Naive thymus-derived CD8-positive, alpha-beta T cell (primary cell): Measurements from ENCODE around the gene BMPR1B. TPM values are rescaled to one million over a fixed set of nuclear protein-coding genes. Genes with fewer than 3 reads are reported as not detected.
A peak's percentile ranks its signal among the peaks of the same experiment; 100 is the strongest.

Experiments
- ATAC-seq, 2 donors: fragments of 150-1000 bp; cut with Tn5 transposase in 1 of 2; sonication (Bioruptor Pico), chemical (Tn5 transposase) in 1 of 2; 1 replicate in 1 of 2; 2 replicates in 1 of 2; pipeline ENCODE4 v1.10.0; 2021; ENCODE audit warnings: mild to moderate bottlenecking in 2 of 2, moderate library complexity in 2 of 2
- POLR2A ChIA-PET: fragments of 350-600 bp; sonication (Branson Sonifier 250); formaldehyde crosslinking; loops from one replicate; lab custom pipeline; 2021; ENCODE audit warnings: antibody characterized with exemption; lab: Charles Lee
- DNase-seq, 10 donors: peaks; one replicate each; pipeline versions ENCODE4 v3.0.0 to v3.0.0-alpha.2; 2020 to 2022
- H3K27ac Mint-ChIP-seq, 10 donors: one replicate each; pipeline ENCODE4 v1.8.0; 2020 to 2022; ENCODE audit warnings: mild to moderate bottlenecking in 10 of 10, mixed read lengths in 10 of 10, moderate library complexity in 4 of 10, inconsistent platforms in 1 of 10
- H3K27me3 Mint-ChIP-seq, 5 donors: one replicate each; pipeline ENCODE4 v1.8.0; 2021 to 2022; ENCODE audit warnings: mixed read lengths in 5 of 5
- H3K36me3 Mint-ChIP-seq, 3 donors: one replicate each; pipeline ENCODE4 v1.8.0; 2020 to 2022; ENCODE audit warnings: mixed read lengths in 3 of 3, mild to moderate bottlenecking in 2 of 3, inconsistent platforms in 1 of 3
- H3K4me1 Mint-ChIP-seq, 4 donors: one replicate each; pipeline ENCODE4 v1.8.0; 2021 to 2022; ENCODE audit warnings: mixed read lengths in 4 of 4
- H3K4me3 Mint-ChIP-seq, 10 donors: one replicate each; pipeline ENCODE4 v1.8.0; 2020 to 2022; ENCODE audit warnings: mild to moderate bottlenecking in 10 of 10, mixed read lengths in 10 of 10, moderate library complexity in 6 of 10, inconsistent platforms in 1 of 10
- H3K9me3 Mint-ChIP-seq, 9 donors: one replicate each; pipeline ENCODE4 v1.8.0; 2020 to 2022; ENCODE audit warnings: mixed read lengths in 9 of 9, mild to moderate bottlenecking in 3 of 9, inconsistent platforms in 1 of 9, moderate library complexity in 1 of 9
- polyA plus RNA-seq, 3 donors: library from polyadenylated mRNA; unstranded; fragments of 300-500 nt; fragmentation: Illumina TruSeq; gene quantifications; one replicate each; pipeline ENCODE4 v1.2.3, GENCODE V29; 2021
- total RNA-seq, 8 experiments: library from RNA in 2 of 8; stranded (reverse) in 2 of 8; gene quantifications; one replicate each; pipeline ENCODE4 v1.2.3 and lab custom pipeline; 2021 to 2026

Gene BMPR1B
- total and polyA plus RNA-seq, 5 experiments from 2014 or later = not detected

DNA sequence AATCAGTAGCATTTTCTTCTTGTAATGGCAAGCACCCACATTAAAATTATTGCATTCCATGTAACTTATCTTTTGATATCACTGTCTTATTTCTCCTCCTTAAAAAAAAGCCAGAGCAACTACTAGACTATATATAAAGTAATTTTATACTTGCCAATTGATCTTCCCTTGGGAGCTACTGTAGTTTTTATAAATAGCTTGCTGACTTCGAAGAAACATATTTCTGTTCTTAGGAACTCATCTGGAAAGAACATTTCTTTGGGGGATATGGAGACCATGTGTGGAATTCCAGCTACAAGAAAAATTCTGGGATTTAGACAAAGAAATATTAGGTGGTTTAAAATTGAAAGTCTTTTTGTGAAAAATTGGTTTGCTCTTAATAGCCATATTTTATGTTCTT lies 94.9 kb downstream of the BMPR1B start:
- H3K27ac Mint-ChIP-seq = no peak overlapping the region
- no peaks in the 10 kb centered on the region for H3K4me1 Mint-ChIP-seq
- H3K27me3 Mint-ChIP-seq = peaks cover 0 to 4% (median 0%) of the 10 kb centered on the region in 5 donors
- POLR2A ChIA-PET = no interaction called here
- no peaks in the 10 kb centered on the region for H3K36me3 Mint-ChIP-seq
- no peak overlapping the region for H3K4me3 Mint-ChIP-seq
- no peak for DNase-seq
- no peaks in the 10 kb centered on the region for H3K9me3 Mint-ChIP-seq
- no peak for ATAC-seq

DNA sequence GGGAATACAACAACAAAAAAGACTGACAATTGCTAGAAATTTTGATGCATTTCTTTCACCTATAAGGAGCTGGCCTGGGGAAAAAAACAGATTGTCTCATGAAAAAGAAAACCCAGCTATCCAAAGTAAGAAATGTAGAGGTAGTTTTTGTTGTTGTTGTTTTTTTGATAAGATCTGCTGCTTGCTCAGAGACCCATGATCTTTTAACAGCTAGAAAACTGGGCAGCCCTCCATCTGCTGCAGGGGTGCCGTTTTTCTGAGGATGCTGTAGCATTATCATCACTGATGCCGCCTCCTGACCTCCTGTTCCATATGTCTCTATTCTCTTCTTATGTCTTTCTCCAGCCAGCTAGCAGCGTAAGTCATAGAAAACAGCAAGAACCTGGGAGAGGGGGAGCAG lies 98.3 kb downstream of the BMPR1B start:
- Mint-ChIP-seq H3K9me3 (no peaks in the 10 kb centered on the region), H3K27me3 (no peaks in the 10 kb centered on the region), H3K4me1 (no peaks in the 10 kb centered on the region), H3K36me3 (no peaks in the 10 kb centered on the region), H3K27ac (no peak overlapping the region), H3K4me3 (no peak overlapping the region)
- ATAC-seq = no peak
- no peak for DNase-seq
- POLR2A ChIA-PET = no interaction called here

DNA sequence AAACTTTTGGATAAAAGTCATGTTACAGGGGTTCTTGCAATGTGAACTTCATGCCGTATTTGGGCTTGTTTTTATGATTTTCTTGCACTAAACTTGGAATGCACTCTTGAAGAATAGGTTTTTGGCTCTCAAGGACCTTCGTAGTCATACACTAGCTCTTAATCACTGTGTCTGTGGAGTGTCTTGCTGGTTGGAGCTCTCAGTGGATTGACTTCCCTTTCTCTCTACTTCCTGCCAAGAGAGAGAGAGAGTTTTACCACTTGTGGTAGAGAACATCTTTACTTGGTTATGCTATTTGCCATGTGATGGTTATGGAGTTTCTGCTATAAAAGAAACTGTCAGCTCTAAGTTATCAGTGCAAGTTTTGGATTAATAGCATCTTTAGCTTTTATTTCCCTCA lies 112.4 kb downstream of the BMPR1B start:
- no peak for ATAC-seq
- POLR2A ChIA-PET = no interaction called here
- Mint-ChIP-seq H3K27ac (no peak overlapping the region), H3K4me3 (no peak overlapping the region), H3K9me3 (no peaks in the 10 kb centered on the region), H3K4me1 (no peaks in the 10 kb centered on the region), H3K36me3 (no peaks in the 10 kb centered on the region), H3K27me3 (no peaks in the 10 kb centered on the region)
- no peak for DNase-seq

DNA sequence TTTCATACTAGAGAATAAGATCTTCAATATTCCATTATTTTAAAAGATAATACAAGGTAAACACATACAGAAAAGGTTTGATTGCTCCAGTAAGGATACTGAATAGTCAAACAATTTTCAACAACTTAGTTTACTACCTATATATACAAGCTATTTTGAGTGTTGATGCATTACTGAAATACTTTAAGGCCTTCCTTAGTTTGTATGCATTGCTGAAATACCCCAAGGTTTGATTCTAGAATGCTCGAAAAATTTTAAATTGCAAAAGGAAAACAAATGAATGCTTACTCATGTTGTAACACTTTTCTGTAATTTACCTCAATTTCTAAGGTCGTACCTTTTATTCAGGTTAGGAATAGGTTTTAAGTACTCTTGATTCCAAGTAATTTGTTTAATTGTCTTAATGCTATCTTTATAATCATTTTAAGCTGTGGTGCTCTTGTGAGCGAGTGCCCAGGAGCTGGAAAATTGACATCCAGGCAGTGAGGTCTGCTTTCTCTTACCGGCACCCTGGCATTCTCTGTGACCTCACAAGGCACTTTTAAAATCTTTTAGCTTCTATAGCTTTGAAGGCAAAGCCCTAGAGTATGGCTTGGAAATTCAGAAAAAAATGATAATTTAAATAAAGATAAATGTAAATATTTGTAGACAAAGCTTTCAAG lies 114.0 kb downstream of the BMPR1B start:
- no peaks in the 10 kb centered on the region for H3K9me3 Mint-ChIP-seq
- H3K36me3 Mint-ChIP-seq = no peaks in the 10 kb centered on the region
- ATAC-seq (no peak), DNase-seq (no peak)
- H3K27ac Mint-ChIP-seq = no peak overlapping the region
- no peaks in the 10 kb centered on the region for H3K4me1 Mint-ChIP-seq
- no peaks in the 10 kb centered on the region for H3K27me3 Mint-ChIP-seq
- POLR2A ChIA-PET = no interaction called here
- H3K4me3 Mint-ChIP-seq = no peak overlapping the region

DNA sequence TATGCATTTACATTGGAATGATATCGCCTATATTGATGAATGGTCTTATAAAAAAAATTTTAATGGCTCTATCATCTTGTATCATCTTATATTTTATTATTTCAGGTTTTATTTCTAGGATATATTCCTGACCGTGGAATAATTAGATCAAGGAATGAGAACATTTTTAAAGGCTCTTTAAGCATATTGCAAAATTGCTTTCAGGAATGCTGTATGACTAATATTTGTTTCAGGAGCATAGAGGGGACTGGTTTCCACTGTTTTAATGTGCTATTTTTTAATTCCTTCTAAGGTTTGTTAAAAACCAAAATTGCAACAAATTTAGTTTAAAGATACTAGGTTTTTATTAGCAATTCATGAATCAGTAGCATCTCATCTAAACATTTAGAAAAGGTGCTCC lies 120.2 kb downstream of the BMPR1B start:
- Mint-ChIP-seq H3K9me3 (no peaks in the 10 kb centered on the region), H3K4me3 (no peak overlapping the region), H3K4me1 (no peaks in the 10 kb centered on the region), H3K36me3 (no peaks in the 10 kb centered on the region), H3K27ac (no peak overlapping the region), H3K27me3 (no peaks in the 10 kb centered on the region)
- DNase-seq (no peak), ATAC-seq (no peak)
- POLR2A ChIA-PET = no interaction called here

DNA sequence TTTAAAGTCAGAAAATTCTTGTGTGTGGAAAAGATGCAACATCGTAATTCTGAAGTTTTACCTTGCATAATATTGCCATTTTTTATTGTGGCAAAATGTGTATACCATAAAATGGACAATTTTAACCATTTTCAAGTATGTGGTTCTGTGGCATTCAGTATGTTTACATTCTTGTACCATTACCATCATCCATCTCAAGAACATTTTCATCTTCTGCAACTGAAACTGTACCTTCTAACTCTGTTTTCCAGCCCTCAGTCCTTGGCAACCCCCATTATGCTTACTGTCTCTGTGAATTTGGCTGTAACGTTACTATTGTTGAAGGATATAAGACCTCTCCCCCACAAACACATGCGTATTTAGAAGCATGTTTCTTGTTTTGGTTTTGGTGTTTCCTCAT lies 123.2 kb downstream of the BMPR1B start:
- no peak overlapping the region for H3K27ac Mint-ChIP-seq
- no peak overlapping the region for H3K4me3 Mint-ChIP-seq
- H3K36me3 Mint-ChIP-seq = no peaks in the 10 kb centered on the region
- DNase-seq (no peak), ATAC-seq (no peak)
- peaks cover 0 to 2% (median 0%) of the 10 kb centered on the region in 5 donors for H3K27me3 Mint-ChIP-seq
- POLR2A ChIA-PET = no interaction called here
- no peaks in the 10 kb centered on the region for H3K9me3 Mint-ChIP-seq
- no peaks in the 10 kb centered on the region for H3K4me1 Mint-ChIP-seq

DNA sequence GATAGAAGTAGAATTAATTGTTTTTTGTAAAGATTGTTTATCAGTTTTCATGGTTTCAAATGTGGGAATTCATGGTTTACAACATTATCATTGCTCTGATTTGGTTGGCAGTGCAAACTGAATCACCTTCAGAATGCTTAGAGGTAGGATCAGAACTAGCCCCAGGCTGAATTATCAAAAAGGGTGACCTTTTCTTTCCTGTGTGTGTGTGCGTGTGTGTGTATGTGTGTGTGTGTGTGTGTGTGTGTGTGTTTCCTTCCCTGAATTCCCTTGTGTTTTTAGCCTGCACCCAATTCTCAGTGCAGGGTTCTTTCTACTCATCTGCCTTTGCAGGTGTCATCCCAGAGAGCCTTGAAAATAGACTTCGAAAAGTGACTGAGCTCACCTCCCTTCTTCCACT lies 125.0 kb downstream of the BMPR1B start:
- POLR2A ChIA-PET = interaction anchor here (0.7 kb wide), 1 partner anchor 39 kb away, joined by 5 read pairs; no protein-coding TSS in a partner anchor
- ATAC-seq (no peak), DNase-seq (no peak)
- no peak overlapping the region for H3K27ac Mint-ChIP-seq
- H3K4me1 Mint-ChIP-seq = no peaks in the 10 kb centered on the region
- peaks cover 0 to 3% (median 0%) of the 10 kb centered on the region in 9 donors for H3K9me3 Mint-ChIP-seq
- H3K36me3 Mint-ChIP-seq = no peaks in the 10 kb centered on the region
- H3K4me3 Mint-ChIP-seq = no peak overlapping the region
- peaks cover 0 to 10% (median 2%) of the 10 kb centered on the region in 5 donors for H3K27me3 Mint-ChIP-seq

DNA sequence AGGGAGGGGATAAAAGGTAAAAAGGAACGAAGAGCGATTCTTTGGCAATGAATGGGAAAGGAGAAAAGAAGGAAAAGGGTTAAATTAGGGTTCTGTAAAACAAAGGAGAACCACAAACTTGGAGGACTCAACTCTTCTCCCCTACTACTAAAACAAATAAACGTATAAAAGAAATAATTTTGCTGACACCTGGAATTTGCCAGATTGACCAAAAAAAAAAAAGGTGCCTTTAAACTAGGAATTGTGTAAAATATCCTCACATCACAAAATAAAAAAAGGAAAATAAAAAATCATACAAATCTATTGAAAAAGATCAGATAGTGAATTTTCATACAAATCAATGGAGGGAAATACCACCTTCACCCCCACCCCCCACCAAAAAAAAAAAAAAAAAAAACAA lies 129.3 kb downstream of the BMPR1B start:
- POLR2A ChIA-PET = no interaction called here
- Mint-ChIP-seq H3K9me3 (peaks cover 0 to 11% (median 2%) of the 10 kb centered on the region in 9 donors), H3K36me3 (no peaks in the 10 kb centered on the region), H3K27me3 (peaks cover 0 to 10% (median 2%) of the 10 kb centered on the region in 5 donors), H3K4me1 (no peaks in the 10 kb centered on the region), H3K4me3 (no peak overlapping the region), H3K27ac (no peak overlapping the region)
- DNase-seq = no peak
- ATAC-seq = no peak

DNA sequence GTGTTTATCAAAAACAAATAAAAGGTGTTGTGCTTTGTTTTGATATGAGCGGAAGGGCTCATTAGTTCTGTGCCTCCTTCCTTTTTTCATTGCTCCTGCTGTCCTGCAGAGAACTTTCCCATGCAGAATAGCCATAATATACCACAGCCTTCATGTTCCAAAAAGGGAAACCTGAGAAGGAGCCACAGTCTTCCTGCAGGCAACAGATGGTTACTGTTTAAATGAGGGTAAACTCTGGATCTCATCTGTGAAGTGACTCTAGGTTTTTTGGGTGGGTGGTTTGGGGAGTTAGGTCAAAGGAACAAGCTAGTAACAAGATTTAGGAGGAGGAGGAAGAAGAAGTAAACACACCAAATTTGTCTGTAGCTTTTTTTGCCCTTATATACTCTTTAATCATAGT lies 131.8 kb downstream of the BMPR1B start:
- H3K36me3 Mint-ChIP-seq = no peaks in the 10 kb centered on the region
- peaks cover 0 to 10% (median 2%) of the 10 kb centered on the region in 5 donors for H3K27me3 Mint-ChIP-seq
- no peak overlapping the region for H3K4me3 Mint-ChIP-seq
- ATAC-seq = no peak
- no peak for DNase-seq
- POLR2A ChIA-PET = no interaction called here
- no peaks in the 10 kb centered on the region for H3K4me1 Mint-ChIP-seq
- peaks cover 0 to 11% (median 3%) of the 10 kb centered on the region in 9 donors for H3K9me3 Mint-ChIP-seq
- H3K27ac Mint-ChIP-seq = peak overlapping the region in 1 of 10 donors; percentile 24

DNA sequence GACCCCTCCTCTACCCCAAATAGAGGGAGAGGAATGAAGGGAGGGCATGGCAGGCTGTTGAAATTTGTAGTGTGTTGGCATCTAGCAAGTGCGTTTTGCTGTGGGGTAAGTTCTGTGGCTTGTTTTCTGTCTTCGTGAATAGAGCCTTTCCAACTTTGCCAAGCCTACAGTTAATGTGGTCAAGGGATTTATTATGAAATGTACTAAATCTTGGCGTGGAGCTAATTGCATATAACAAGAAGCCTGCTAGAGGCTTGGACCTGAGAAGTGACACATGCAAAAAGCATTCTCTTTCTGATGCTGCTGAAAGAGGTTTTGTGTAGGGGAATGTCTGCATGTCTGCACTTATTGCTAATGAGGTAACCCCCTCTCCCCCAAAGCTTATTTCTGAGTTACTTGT lies 132.2 kb downstream of the BMPR1B start:
- ATAC-seq (no peak), DNase-seq (no peak)
- POLR2A ChIA-PET = no interaction called here
- peaks cover 0 to 10% (median 2%) of the 10 kb centered on the region in 5 donors for H3K27me3 Mint-ChIP-seq
- H3K4me1 Mint-ChIP-seq = no peaks in the 10 kb centered on the region
- no peaks in the 10 kb centered on the region for H3K36me3 Mint-ChIP-seq
- no peak overlapping the region for H3K4me3 Mint-ChIP-seq
- H3K9me3 Mint-ChIP-seq = peaks cover 0 to 11% (median 3%) of the 10 kb centered on the region in 9 donors
- H3K27ac Mint-ChIP-seq = peak overlapping the region in 1 of 10 donors; percentile 27

DNA sequence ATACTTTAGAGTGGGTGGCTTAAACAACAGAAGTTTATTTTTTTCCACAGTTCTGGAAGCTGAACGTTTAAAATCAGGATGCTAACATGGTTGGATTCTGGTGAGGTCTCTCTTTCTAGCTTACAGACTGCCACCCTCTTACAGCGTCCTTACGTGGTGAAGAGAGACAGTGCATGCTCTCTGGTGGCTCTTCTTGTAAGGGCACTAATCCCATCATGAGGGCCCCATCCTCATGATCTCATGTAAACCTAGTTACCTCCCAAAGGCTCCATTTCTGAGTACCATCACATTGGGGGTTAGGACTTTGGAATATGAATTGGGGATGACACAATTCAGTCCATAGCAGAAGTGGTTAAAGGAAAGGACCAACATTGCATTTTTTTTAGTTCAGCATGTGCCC lies 132.8 kb downstream of the BMPR1B start:
- peaks cover 0 to 10% (median 2%) of the 10 kb centered on the region in 5 donors for H3K27me3 Mint-ChIP-seq
- POLR2A ChIA-PET = no interaction called here

DNA sequence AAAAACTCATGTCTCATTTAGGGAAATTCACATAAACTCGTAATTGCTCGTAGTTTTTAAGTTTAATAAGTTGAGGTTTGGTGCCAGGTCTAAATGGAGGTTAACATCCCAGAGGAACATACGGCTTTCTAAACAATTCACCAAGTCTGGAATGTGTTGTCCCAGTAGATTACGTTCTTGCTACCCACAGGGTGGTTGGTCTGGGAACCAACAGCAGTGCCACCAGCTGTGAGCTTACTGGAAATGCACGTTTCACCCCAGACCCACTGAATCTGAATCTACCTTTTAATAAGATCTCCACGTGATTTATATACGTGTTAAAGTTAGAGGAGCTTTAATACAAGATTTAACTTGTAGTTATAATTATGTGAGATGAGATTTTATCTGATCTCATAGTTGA lies 134.3 kb downstream of the BMPR1B start:
- Mint-ChIP-seq H3K27me3 (peaks cover 0 to 1% (median 0%) of the 10 kb centered on the region in 5 donors), H3K27ac (no peak overlapping the region), H3K4me3 (no peak overlapping the region), H3K4me1 (no peaks in the 10 kb centered on the region), H3K9me3 (peaks cover 0 to 11% (median 3%) of the 10 kb centered on the region in 9 donors), H3K36me3 (no peaks in the 10 kb centered on the region)
- POLR2A ChIA-PET = no interaction called here
- ATAC-seq (no peak), DNase-seq (no peak)

More for the DNA sequence above, 132.8 kb downstream of the BMPR1B start:
- no peak overlapping the region for H3K27ac Mint-ChIP-seq
- no peak overlapping the region for H3K4me3 Mint-ChIP-seq
- H3K36me3 Mint-ChIP-seq = no peaks in the 10 kb centered on the region
- DNase-seq (no peak), ATAC-seq (no peak)
- H3K4me1 Mint-ChIP-seq = no peaks in the 10 kb centered on the region
- peaks cover 0 to 11% (median 3%) of the 10 kb centered on the region in 9 donors for H3K9me3 Mint-ChIP-seq

DNA sequence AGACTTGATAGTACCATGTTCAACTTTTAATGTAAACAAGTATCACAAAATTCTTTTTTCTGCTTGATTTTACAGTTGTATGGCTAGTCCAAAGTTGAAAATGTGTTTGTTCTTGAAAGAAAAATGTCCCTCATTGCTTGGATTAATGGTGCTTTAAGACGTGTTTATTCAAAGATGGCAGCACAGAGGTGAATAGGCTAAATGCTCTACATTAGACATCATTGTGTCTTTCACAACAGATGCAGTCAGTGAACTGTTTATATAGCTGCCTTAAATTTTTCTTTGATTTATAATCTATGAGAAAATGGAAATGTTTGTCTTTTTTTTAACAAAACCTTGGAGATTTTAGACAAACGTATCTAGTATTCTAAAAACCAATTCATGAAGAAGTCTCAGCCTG lies 137.3 kb downstream of the BMPR1B start:
- Mint-ChIP-seq H3K4me3 (no peak overlapping the region), H3K36me3 (no peaks in the 10 kb centered on the region), H3K27ac (no peak overlapping the region), H3K4me1 (no peaks in the 10 kb centered on the region), H3K27me3 (no peaks in the 10 kb centered on the region), H3K9me3 (peaks cover 0 to 4% (median 0%) of the 10 kb centered on the region in 9 donors)
- no peak for DNase-seq
- POLR2A ChIA-PET = no interaction called here
- ATAC-seq = no peak

DNA sequence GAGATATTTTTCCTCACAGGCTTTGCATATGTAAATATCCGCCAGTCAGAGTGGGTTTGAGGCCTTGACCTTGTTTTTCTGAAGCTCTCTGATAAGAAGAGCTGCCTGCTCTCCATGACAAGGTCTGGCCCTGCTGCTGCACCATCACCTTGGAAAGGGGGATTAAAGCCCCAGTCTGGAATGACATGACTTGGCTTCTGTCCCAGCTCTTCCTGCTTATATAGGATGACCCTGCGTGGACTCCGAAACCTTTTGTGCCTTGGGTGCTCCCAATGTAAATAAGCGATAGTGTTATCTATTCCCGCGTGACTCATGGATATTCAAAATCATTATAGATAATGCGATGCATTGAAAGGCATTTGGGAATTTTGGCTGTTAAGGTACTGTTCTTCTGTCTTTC lies 139.3 kb downstream of the BMPR1B start:
- no peak for ATAC-seq
- Mint-ChIP-seq H3K36me3 (no peaks in the 10 kb centered on the region), H3K4me3 (no peak overlapping the region), H3K4me1 (no peaks in the 10 kb centered on the region), H3K27me3 (no peaks in the 10 kb centered on the region), H3K27ac (no peak overlapping the region), H3K9me3 (peaks cover 0 to 4% (median 0%) of the 10 kb centered on the region in 9 donors)
- POLR2A ChIA-PET = no interaction called here
- no peak for DNase-seq
